HS-5 (cell line): ENCODE measurements around the gene CCDC190.
"Not testable (repeated sequence)": the region's sequence is repeated elsewhere in the genome, so short reads cannot be mapped to it uniquely, and the experiment has no call there.

Experiments
- DNase-seq: peaks from one replicate; pipeline ENCODE4 v3.0.0-alpha.2; 2012; ENCODE audit warnings: low read depth

The CCDC190 gene

GRCh38 chr1:162832470-162832869 is 28.5 kb downstream of the CCDC190 start:
- DNase-seq = no peak

GRCh38 chr1:162829268-162829667 is 31.7 kb downstream of the CCDC190 start:
- no peak for DNase-seq

DNA sequence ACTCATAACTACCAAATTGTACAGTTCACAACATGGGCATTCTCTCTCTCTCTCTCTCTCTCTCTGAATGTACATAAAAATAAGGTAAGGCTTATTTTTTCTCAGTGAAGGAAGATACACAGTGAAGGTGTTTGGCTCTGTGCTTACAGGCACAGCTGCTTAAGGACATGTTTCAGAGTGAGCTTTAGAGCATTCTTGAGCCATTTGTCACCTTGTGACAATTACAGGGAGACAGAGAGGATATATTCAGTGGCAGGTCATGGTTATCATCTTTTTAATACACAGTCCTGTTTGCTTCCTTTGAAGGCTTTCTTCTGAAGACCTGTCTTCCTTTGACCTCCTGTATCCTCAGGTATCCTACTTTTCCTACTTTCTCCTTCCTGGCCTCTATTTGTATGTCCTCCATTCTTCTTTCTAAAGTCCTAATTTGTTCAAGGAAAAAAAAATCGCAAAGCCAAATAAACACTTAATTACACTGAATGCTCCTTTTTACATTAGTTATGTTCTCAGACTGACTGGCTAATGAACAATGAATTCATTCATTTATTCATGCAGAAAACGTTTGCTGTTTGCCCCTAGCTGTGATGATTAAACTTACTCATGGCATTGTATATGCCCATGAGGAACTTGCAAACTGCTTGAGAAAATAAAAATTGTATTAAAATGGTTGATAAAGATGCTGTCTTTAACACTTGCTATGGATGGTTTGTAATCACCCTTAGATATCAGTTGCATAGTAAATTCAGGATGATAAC is 37.0 kb downstream of the CCDC190 start:
- DNase-seq = no peak

GRCh38 chr1:162823231-162823630 is 37.7 kb downstream of the CCDC190 start:
- no peak for DNase-seq

- DNase-seq = no peak
Observed at GRCh38 chr1:162822391-162823200, 38.4 kb downstream of the CCDC190 start.

DNA sequence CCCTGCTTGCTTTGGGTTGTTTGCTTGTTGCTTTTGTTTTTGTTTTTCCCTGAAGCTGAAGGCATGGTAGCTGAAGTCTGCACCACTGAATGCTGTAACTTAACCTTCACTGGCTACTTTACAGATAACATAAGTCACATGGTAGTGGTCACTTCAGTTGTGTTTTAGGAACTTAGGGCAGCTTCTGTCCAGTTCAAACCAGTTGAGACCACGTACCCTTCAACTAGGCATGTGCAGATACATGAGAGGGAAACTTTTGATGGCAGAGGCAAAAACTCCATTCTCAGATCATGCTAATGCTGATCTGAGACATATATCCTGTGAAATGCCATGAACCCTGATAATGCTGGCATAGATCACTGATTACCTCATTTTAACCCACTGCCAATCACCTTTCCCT is 42.3 kb downstream of the CCDC190 start:
- DNase-seq = not testable (repeated sequence)

- DNase-seq = not testable (repeated sequence)
Observed at GRCh38 chr1:162818136-162818535, 42.8 kb downstream of the CCDC190 start.

GRCh38 chr1:162812357-162812756 is 48.6 kb downstream of the CCDC190 start:
- DNase-seq = not testable (repeated sequence)

DNA sequence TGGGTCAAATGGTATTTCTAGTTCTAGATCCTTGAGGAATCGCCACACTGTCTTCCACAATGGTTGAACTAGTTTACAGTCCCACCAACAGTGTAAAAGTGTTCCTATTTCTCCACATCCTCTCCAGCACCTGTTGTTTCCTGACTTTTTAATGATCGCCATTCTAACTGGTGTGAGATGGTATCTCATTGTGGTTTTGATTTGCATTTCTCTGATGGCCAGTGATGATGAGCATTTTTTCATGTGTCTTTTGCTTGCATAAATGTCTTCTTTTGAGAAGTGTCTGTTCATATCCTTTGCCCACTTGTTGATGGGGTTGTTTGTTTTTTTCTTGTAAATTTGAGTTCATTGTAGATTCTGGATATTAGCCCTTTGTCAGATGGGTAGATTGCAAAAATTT is 53.5 kb downstream of the CCDC190 start:
- DNase-seq = not testable (repeated sequence)
